Measurements from ENCODE around the gene ACVR1C.
"Not testable (repeated sequence)": the region's sequence is repeated elsewhere in the genome, so short reads cannot be mapped to it uniquely, and the experiment has no call there.

ACVR1C gene

GRCh38 chr2:157572725-157573124 is 55.9 kb downstream of the ACVR1C start:
- no peak for DNase-seq

DNA sequence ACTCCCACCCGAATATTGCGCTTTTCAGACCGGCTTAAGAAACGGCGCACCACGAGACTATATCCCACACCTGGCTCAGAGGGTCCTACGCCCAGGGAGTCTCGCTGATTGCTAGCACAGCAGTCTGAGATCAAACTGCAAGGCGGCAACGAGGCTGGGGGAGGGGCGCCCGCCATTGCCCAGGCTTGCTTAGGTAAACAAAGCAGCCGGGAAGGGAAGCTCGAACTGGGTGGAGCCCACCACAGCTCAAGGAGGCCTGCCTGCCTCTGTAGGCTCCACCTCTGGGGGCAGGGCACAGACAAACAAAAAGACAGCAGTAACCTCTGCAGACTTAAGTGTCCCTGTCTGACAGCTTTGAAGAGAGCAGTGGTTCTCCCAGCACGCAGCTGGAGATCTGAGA is 62.0 kb downstream of the ACVR1C start:
- DNase-seq, result not testable (repeated sequence)

DNA sequence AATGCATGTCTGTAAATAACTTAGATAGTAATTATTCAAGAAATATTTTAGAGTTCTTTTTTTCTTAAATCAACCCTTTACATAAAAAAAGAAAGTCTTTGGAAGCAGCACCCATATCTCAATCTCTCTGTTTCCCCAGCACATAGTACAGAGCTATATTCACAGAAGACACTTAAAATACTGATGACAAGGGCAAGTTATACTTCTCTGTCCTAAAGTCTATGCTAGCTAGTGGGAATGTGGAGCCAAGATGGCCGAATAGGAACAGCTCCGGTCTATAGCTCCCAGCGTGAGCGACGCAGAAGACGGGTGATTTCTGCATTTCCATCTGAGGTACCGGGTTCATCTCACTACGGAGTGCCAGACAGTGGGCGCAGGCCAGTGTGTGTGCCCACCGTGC is 62.6 kb downstream of the ACVR1C start:
- not testable (repeated sequence) for DNase-seq

DNA sequence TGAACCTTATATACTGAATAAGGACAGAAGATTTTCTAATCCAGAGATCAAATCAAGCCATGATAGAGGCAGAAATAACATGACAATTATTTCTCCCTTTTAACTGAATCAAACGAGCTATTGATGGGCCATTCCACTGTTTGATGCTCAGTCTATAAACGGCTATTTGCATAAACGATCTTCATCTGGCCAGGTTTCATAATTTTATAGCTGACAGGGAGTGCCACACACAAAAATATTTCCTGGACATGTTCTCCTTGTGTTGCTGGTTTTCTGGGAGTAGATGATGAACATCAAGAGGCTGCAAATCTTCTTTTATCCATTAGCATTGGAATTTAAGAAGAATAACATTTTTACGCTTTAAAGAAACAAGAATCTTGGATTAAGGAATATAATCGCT is 63.1 kb downstream of the ACVR1C start:
- DNase-seq, result no peak

GRCh38 chr2:157559890-157560289 is 68.8 kb downstream of the ACVR1C start:
- DNase-seq, result no peak

DNA sequence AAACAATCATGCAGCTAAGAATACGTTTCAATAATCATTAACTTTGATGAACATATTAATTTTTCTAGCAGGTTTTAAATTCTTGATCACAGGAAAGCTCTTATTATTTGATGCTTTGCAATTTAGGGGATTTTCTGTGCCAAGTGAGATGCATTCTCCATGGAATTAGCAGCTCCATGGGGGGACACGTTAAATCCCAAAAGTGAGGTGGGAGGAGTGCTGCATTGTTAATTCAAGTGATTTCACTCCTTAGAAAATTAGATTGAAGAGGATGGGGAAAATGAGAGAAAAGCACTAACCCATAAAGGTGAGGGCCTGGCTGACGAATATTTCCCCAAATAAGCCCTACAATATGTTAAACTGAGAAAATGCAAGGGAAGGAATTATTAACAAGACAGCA is 69.2 kb downstream of the ACVR1C start:
- DNase-seq, result no peak

DNA sequence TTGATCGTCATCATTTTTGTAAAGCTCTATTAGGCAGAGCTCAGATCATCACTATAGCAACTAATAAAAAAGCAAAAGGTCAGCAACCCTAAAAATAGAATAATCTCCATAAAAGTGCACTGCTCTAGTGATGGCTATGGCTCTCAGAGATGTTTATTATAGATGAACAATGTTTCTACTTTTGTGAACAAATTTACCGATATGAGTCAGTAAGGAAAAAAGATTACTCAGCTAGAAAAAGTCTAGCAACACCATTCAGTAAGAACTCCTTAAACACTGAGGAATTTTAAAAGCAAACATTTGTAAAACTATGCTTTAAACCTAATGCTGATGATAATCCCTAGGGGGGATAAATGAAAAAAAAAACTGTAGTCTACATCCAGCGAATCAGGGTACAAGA is 69.6 kb downstream of the ACVR1C start:
- no peak for DNase-seq

DNA sequence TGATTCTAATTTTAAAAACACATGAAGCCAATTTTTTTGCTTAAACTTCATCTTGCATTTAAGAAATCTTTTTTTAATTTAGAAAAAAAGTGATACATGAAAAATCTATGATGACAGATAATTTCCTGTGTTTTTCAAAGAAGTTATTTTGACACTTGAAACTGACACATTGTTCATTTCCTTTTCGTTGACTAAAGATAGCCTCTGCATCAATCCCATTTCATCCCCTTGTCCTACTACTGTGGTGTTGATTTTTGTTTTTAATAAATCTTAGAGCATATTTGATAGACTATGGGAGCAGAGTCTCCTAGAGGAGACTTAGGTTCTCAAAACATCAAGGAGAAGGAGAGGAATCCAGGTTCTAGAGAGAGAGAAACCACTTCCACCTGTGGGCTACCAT is 70.9 kb downstream of the ACVR1C start:
- DNase-seq, result no peak

DNA sequence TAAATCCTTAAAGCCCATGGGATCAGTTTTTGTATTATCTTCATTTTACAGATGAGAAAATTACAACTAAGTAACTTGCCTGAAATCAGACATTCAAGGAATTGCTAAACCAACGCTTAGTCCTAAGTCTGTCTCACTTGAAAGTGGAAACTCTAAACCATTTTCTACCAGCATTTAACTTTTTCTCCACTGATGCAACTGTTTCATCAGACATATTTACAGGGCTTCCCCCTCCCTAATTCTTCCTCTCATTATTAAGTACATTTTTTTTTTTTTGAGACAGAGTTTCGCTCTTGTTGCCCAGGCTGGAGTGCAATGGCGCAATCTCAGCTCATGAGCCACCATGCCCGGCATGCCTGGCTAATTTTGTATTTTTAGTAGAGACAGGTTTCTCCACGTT is 88.6 kb downstream of the ACVR1C start:
- DNase-seq, result no peak

DNA sequence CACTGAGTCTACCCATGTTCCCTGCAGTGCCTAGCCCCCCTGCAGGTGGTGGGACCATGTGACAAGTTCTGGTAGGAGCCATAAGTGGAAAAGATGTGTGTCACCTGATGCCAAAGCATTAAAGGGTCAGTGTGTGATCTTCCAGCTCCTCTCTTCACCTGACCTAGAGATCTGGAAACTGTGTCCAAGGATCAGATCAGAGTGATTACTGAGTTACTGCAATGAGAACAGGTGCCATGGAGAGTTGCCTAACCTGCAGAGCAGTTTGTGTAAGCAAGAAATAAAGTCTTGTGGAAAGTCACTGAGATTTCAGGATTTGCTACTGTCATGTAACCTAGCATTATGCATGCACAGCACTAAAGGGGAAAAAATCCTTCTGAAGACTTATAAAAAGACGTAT is 90.6 kb downstream of the ACVR1C start:
- DNase-seq, result no peak

DNA sequence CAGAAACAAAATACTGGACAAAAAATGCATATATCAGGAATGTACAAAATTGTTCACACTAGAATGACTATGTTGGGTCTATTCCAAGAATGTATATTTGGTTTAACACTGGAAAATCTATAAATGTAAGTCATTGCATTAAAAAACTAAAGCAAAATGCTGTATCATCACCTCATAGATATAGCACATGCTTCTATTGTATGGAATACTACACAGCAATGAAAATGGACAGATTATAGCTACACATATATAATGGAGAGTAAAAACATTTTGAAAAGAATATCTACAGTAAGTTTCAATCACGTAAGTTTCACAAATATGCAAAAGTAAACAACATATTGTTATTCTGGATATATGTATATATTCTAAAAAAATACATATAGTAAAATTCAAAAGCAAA is 91.8 kb downstream of the ACVR1C start:
- DNase-seq, result no peak

DNA sequence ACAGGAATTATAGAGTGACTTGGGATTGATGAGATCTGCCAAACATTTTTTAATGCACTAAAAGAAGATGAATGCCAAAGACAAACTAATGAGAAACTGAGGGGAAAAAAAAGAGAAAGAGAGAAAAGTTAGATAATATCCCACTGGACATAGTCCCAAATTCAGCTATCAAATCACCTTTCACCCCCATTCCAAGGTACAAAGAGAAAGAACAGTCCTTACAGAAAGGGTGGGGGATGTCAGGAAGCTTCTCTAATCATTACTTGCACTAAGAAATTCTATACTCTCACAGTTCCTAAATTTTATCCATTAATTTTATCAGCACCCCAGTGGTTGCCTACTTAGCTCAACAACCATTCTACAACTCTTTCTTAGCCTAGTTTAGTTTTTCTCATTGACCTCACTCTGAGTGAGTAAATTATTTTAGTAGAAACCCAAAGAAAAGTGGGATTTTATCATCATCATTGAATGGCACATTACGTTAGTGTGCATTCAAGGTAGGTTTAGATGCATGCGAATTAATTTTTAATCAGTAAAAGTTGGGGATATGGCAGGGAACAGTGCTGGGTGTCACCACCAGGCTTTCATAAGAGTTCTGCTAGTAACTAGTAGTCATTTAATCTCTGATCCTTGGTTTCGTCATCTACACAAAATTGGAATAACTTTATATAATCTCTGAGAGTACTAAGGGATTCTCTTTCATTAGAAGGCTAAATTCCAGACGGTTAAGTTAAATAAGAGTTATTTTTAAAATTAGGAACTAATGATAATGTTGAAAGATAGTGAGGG is 99.5 kb downstream of the ACVR1C start:
- no peak for DNase-seq

DNA sequence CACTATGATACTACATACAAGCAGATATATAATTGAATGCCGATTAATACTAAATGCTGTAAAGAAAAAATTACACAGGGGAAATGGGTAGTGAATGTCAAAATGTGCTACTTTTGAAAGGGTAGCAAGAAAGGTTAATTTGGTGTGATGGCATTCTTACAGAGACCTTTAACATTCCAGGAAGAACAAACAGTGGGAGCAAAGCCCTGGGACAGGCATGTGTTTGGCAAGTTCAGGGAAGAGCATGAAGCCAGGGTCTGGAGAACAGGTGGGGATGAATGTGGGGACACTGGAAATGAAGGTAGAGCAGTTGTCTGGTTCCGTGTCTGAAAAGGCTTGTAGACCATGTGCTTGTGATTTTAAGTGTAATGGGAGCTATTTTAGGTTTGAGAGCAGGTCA is 102.6 kb downstream of the ACVR1C start:
- DNase-seq, result no peak

DNA sequence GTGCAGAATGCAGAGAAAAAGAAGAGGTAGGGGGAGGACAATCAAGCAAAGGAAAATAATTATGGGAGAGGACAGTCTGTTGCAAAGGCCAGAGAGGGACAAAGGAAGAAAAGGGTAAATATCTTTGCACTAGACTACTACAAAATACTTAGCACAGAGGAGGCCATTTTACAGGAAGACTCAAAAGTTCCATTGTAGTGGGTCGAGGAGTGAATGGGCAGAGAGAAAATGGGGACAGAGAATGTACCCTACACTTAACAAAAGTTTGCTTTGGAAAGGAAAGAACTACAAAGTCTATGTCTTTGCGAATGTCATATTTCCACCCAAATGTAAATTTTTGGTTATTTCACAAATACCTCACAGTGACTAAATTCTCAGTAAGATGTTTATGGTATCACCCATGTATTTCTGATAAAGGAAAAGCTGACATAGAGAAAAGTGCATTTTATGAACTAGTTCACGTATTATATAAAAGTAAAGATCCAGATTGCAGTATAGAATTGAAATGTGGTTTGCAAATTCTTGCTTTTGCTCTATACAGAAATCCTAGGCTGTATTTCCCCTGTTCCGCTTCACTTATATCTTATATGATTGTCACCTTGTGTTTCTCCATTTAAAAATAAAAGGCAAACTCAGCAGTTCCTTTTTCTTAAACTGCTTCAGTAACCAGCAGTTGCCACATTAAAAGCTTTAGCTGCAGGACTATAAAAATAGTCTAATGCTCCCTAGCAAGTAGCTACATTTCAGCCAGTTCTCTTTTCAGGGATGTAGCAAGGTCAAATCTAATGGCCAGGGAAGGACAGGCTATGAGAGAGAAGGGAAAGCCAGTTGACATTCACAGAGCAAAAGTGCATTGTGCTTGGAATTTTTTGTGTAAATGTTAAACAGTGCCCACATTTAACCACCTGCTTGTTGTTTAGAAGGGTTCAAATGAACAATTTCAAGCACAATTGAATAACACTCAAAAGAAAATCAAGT is 105.1 kb downstream of the ACVR1C start:
- DNase-seq, result no peak

DNA sequence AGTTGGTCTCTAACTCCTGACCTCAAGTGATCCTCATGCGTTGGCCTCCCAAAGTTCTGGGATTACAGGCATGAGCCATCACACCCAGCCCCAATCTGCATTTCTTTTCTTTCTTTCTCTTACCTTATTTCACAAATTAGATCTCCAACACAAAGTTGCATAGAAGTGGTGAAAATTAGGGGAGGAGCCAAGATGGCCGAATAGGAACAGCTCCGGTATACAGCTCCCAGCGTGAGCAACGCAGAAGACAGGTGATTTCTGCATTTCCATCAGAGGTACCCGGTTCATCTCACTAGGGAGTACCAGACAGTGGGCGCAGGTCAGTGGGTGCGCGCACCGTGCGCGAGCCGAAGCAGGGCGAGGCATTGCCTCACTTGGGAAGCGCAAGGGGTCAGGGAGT is 113.7 kb downstream of the ACVR1C start:
- DNase-seq, result not testable (repeated sequence)

- DNase-seq, result no peak
Measured at GRCh38 chr2:157509744-157510143, 118.9 kb downstream of the ACVR1C start.

- no peak for DNase-seq
Measured at GRCh38 chr2:157508676-157509075, 120.0 kb downstream of the ACVR1C start.

- no peak for DNase-seq
Measured at GRCh38 chr2:157506586-157506985, 122.1 kb downstream of the ACVR1C start.

GRCh38 chr2:157504623-157505022 is 124.0 kb downstream of the ACVR1C start:
- no peak for DNase-seq

GRCh38 chr2:157501026-157501425 is 127.6 kb downstream of the ACVR1C start:
- no peak for DNase-seq

GRCh38 chr2:157500334-157500733 is 128.3 kb downstream of the ACVR1C start:
- DNase-seq, result no peak

DNA sequence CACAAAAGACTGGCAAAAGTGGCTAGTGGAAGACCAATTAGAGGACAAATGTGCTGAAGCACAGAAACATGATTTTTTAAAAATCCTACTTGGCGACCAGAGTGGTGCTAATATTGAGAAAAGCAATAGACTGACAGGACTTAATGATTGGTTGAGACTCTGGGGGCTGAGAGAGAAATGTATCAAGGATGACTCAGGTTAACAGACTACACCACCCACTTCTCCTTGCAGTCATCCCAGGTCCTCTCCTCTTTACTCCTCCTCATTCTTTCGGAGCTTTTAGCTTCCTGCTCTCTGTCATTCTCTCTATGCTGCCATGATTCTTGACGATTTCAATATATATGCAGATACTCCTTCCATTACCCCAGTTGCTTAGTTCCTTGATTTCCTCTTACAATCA is 130.2 kb downstream of the ACVR1C start:
- DNase-seq, result no peak

DNA sequence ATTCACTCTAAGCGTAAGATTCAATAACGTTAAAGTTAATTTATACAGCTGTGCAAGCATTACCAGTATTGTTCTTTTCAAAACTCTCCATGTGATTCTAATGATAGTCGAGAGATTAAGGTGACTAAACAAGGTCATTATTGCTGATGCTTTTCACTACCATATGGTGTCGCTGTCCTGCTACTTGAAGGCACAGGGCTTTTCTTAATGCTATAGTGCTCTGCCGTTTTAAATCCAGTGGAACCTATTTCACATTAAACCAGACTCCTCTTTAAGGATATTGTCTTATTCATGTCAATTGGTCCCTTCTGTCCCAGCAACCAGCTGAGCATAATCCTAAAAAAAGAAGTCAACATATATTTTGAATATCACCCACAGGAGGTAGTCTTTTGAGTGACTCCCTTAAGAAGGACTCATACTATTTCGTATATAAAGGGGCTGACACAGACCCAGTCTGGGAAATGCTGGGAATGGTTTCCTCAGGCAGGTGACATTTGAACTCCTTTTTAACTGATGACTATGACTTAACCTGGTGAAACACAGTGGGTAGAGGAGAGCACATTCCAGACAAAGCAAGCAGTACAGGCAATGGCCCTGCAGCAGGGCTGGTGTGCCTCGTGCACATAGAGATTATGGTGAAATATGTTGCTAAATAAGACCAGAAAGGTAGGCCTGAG is 130.9 kb downstream of the ACVR1C start:
- DNase-seq, result no peak
